Hematopoietic multipotent progenitor cell treated with erythropoietin and hydrocortisone succinate and interleukin-3 and kit ligand, for 15 days (in vitro differentiated cells): Measurements from ENCODE around the gene BECN2.
"Not testable (repeated sequence)": the region's sequence is repeated elsewhere in the genome, so short reads cannot be mapped to it uniquely, and the experiment has no call there.

ENCODE experiments used
- DNase-seq: peaks from one replicate; pipeline ENCODE4 v3.0.0-alpha.2; 2015; ENCODE audit warnings: low spot score

Gene BECN2

DNA sequence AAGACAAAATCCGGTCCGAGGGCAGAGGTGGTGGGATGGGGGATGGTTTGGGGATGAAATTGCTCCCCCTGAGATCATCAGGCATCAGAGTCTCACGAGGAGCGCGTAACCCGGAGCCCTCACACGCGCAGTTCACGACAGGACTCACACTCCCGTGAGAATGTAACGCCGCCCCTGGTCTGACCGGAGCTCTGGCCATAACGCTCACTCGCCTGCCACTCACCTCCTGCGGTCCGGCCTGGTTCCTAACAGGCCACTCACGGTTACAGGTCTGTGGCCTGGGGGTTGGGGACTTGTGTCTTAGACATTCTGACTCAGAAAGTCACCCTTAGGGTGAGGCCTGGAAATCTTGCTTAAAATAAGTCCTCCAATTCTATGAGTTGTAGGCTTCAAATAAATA lies 21.5 kb downstream of the BECN2 start:
- no peak for DNase-seq

DNA sequence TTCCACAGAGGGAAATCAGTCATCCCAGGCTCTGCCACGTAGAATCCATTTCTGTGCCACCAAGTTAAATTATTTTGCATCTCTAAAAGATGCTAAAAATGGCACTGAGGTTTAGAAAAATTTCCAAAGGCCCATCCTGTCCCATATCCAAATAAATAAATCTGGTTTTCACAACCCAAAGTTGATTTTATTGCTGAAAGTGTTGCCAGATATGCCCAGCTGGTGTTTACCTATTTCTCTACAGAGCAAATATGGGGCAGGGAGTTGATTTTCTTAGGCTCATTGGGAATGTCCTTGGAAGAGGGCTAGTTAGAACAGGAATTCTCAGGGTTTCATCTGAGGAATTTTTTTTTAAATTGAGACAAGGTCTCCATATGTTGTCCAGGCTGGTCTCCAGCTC lies 22.4 kb downstream of the BECN2 start:
- DNase-seq = no peak

DNA sequence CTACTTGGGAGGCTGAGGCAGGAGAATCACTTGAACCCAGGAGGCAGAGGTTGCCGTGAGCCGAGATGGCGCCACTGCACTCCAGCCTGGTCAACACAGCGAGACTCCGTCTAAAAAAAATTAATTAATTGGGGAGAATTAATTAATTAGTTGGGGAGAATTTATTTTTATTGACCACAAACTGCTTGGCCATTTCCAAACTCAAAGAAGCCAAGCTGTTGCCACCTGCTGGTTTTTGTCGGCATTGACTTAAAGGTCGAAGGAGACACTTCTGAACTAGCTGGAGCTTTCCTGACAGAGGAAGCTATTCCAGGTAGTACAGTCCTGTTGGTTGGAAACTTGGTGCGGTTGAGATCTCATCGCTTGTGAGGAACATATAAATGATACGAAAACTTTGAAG lies 28.2 kb downstream of the BECN2 start:
- no peak for DNase-seq

DNA sequence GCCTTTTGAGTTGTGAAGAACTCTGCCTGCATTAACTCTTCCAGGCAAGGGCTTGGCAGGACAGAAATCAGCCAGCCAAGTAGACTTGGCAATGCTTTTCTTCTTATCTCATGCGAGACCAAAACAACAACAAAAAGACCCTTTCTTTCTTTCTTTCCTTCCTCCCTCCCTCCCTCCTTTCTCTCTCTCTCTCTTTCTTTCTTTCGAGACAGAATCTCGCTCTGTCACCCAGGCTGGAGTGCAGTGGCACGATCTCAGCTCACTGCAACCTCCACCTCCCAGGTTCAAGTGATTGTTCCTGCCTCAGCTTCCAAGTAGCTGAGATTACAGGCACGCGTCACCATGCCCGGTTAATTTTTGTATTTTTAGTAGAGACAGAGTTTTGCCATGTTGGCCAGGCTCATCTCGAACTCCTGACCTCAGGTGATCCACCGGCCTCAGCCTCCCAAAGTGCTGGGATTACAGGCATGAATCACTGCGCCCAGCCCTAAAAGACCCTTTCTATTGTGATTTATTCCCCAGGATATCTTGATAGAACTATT lies 30.9 kb downstream of the BECN2 start:
- not testable (repeated sequence) for DNase-seq

DNA sequence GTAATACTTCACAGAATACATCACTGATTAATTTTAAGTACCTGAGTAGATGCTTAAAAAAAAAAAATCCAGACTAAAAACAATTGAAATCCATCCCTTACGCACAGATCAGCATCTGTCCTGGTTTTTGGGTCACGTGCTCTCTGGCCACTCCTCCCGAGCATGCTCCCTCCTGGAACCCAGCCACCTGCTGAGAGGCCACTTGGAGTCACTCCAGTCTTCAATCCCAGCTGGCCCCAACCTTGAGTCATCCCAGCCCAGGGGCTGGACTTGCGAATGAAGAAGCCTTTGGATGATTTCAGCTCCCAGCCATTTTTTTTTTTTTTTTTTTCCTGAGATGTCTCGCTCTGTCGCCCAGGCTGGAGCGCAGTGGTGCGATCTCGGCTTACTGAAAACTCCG lies 32.5 kb downstream of the BECN2 start:
- no peak for DNase-seq

DNA sequence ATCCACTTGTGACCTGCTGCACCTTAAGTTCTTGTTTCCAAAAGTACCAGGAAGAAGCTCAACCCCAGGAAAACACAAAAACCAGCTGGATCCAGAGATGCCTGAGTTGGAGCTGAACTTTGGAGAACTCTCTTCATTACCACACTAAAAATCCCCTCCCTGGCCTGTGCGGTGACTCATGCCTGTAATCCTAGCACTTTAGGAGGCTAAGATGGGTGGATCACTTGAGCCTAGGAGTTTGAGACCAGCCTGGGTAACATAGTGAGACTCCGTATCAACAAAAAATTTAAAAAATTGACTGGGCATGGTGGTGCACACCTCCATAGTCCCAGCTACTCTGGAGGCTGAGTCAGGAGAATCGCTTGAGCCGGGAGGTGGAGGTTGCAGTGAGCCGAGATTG lies 35.2 kb downstream of the BECN2 start:
- no peak for DNase-seq

DNA sequence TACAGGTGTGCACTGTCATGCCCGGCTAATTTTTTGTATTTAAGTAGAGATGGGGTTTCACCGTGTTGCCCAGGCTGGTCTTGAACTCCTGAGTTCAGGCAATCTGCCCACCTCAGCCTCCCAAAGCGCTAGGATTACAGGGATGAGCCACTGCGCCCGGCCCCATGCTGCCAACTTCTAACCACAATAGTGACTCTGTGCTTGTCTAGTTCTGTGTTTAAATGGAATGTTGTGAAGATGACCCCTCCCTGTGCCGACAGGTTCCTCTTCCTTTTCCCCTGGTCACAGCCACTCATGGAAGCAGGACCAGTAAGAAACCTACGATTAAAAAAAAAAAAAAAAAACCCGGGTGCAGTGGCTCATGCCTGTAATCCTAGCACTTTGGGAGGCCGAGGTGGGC lies 36.6 kb downstream of the BECN2 start:
- no peak for DNase-seq

DNA sequence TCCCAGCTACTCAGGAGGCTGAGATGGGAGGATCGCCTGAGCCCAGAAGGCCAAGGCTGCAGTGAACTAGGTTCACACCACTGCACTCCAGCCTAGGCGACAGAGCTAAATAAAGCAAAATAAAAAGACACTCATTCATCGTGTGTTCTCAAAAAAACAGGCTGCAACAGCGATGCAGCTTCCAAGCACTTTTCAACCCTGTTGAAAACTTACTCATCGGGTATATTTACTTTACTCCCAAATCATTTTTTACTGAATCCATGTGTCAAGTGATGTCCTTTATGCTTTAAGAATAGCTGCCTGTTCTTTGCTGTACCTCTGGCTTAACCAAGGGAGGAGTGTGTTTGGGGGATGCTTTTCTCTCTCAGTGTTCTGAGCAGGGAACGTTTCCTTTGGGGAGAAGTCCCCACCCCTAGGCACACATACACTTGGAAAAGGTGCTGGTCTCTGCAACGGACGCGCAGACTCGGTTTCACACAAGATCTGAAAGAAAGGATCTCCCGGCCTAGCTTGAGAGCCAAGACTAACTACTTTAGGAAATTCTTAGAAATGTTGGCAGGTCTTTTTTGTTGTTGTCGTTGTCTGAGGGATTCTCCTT lies 39.9 kb downstream of the BECN2 start:
- DNase-seq = no peak

DNA sequence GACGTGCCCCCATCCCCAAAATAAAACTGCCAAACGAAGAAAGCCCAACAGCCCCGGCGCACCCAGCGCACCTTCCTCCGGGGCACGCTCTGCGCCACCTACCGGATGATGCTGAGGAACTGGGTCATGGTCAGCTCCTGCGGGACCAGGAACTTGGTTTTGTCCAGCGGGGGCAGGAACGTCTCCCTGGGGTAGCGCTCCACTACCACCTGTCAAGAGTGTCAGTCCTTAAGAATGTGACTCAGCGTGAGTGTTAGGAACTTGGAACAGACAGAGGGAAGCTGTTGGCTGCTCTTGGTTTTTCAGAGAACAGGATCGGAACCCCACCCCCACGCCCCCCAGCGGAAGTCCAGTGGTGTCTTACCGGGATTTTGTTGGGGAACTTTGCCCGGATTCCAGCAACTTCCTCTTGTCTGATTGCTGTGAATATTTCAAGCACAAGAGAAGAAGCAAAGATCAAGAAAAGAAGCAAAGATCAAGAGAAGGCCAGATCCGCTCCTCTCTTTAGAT lies 40.9 kb downstream of the BECN2 start:
- DNase-seq = peak; percentile 47

DNA sequence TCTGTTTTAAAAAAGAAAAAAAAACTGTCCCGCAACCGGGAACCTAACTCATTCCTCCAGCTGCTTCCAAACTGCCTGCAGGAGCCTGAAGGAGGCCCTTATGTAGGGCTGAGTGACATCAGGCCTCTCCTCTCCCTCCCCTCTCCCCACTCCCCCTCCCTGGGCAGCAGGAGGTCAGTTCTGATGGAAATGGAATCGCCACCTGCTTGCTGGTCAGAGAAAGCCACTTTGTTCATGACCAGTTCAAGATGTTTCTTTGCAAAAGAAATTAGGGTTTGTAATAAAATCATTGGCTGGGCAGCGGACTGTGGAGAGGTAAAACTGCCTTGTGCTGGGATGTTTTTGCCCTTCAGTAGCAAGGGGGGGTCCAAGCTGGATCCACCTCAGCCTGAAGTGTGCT lies 41.5 kb downstream of the BECN2 start, which contains the start of gene MAP1LC3C:
Gene MAP1LC3C (minus strand): TSS at position 73 of the 400 bp plus-strand sequence. CDS start 90 bp downstream, outside the sequence.
- no peak for DNase-seq

DNA sequence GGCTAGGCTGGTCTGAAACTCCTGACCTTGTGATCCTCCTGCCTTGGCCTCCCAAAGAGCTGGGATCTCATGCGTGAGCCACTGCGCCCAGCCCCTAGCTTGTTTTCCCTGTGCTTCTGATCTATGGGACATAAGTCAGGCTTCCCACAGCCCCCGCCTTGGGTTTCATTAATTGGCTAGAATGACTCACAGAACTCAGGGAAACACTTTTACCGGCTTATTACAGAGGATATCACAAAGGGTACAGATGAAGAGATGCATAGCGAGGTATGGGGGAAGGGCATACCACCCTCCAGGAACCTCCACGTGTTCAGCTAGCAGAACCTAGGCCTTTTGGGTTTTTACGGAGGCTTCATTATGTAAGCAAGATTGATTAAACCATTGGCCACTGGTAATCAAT lies 42.9 kb downstream of the BECN2 start:
- no peak for DNase-seq

DNA sequence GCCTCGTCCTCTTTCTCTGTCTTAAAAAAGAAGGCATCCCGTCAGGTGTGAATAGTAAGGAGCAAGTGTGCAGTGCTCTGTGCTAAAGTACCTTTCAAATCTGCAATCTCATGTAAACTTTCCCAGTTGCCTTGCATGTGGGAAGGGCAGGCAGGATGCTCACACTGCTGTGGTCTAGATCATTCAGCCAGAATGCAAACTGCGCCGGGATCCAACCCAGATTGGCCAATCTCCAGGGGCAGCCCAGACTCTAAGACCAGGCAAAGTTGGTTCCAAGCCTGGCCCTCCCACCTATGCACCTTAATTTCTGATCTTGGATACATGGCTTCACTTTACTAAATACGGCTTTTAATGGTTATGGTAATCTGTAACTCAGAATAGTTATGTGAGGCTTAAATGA lies 44.5 kb downstream of the BECN2 start:
- no peak for DNase-seq

DNA sequence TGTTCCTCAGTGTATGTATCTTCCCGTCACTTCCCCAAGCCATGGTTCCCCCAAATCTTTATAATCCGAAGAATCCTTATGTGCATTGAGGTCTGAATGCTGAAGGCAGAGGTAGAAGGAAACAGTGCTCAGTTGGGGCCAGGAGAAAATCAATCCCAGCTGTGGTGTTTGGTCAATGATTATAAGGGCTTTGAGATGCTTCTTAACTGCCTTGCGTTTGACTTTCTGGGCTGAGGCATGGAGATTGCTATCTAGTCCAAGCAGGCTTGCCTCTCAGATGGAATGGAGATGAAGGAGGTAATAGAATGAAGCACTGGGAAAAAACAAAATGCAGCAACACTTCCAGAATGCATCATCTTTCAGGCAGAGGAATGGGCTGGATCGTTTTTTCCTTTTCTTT lies 44.9 kb downstream of the BECN2 start:
- no peak for DNase-seq

DNA sequence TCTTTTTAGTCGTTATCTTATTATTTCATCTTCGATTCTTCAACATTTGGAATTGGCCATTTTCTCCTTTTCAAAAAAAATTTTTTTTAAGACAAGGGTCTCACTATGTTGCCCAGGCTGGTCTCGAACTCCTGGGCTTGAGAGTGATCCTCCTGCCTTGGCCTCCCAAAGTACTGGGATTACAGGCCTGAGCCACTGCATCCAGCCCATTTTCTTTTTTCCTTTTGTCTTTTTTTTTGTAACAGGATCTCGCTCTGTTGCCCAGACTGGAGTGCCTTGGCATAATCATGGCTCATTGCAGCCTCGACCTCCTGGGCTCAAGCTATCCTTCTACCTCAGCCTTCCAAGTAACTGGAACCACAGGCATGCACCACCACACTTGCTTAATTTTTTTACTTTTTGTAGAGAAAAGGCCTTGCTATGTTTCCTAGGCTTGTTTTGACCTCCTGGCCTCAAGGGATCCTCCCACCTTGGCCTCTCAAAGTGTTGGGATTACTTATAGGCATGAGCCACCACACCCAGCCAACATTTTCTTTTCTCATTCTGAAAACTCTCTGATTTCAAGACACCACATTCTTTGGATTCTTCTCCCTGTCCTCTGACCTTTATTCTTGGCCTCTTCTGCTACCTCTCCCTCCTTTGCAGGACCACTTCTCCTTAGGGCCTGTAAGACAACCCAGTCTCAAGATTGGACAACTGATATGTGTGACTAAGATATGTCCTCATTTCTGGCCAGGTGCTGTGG lies 47.4 kb downstream of the BECN2 start:
- DNase-seq = no peak

DNA sequence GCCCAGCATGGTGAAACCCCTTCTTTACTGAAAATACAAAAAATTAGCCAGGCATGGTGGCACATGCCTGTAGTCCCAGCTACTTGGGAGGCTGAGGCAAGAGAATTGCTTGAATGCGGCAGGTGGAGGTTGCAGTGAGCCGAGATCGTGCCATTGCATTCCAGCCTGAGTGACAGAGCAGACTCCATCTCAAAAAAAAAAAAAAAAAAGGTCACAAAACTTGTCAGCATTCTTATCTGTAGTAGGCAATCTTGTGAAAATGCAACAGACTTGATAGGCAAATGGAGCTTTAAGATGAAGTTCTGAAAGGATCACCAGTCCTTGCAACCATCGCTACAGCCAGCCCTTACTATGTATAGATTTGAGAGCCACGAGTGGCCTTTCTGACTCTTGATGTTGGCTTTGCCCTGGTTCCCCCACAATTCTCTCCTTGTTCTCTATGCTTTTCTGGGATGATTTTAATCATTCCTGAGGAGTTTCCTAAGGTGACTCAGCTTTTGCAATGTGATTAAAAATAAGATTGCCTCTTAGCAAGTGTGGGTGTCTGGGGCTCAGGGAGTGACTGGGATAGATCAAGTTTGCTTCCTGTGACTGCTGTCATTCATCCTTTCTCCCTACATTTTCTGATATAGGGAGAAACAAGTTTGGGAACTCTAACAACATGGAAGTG lies 48.4 kb downstream of the BECN2 start:
- DNase-seq = no peak

DNA sequence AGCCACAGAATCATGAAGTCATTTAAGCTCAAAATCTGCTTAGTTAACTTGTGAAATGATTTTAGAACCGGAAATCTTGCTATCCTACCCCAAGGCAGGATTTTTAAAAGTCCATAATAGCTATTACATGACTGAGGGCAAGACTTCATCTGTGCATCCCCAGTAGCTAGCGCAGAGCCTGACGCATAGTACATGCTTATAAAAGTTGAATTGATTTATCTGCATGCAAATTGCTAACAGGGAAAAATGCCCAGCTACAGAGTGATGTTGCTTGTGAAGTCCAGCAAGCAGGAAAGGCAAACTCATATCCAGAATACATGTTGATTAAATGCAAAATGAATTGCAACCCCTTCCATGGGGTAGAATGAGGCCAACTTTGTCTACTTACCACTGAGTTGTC lies 49.4 kb downstream of the BECN2 start:
- DNase-seq = no peak
